Mesenchymal stem cell (in vitro differentiated cells and primary cell): ENCODE data around the gene AGXT.

ENCODE experiments used
- DNase-seq: peaks from one replicate; pipeline ENCODE4 v3.0.0-alpha.2; 2013
- H2AFZ ChIP-seq: one replicate; pipeline ENCODE4 v1.6.1; 2013; ENCODE audit warnings: low read depth, mild to moderate bottlenecking, control low read depth, inconsistent platforms, low read length, moderate library complexity
- H2AK5ac ChIP-seq: 2 replicates; pipeline ENCODE4 v1.6.1; 2013; ENCODE audit warnings: low read length, moderate library complexity, mild to moderate bottlenecking, inconsistent platforms; ENCODE audit not compliant: severe bottlenecking
- H2BK120ac ChIP-seq: one replicate; pipeline ENCODE4 v1.6.1; 2013; ENCODE audit warnings: low read depth, mild to moderate bottlenecking, inconsistent platforms, low read length, moderate library complexity
- H2BK12ac ChIP-seq, 2 experiments: one replicate each; pipeline ENCODE4 v1.6.1; 2013; ENCODE audit warnings: inconsistent platforms in 2 of 2, low read length in 2 of 2, mild to moderate bottlenecking in 2 of 2, moderate library complexity in 2 of 2, control low read depth in 1 of 2
- H2BK15ac ChIP-seq: one replicate; pipeline ENCODE4 v1.6.1; 2013; ENCODE audit warnings: mild to moderate bottlenecking, low read depth, inconsistent platforms; ENCODE audit not compliant: poor library complexity, severe bottlenecking
- H2BK5ac ChIP-seq: 2 replicates; pipeline ENCODE4 v1.6.1; 2013; ENCODE audit warnings: low read depth, mild to moderate bottlenecking, low read length, control low read depth, inconsistent platforms; ENCODE audit not compliant: poor library complexity, severe bottlenecking
- H3K14ac ChIP-seq, 2 experiments: one replicate each; pipeline ENCODE4 v1.6.1; 2013; ENCODE audit warnings: inconsistent platforms in 2 of 2, low read length in 2 of 2, control low read depth in 1 of 2, mild to moderate bottlenecking in 1 of 2, moderate library complexity in 1 of 2
- H3K18ac ChIP-seq, 2 experiments: one replicate each; pipeline ENCODE4 v1.6.1; 2013; ENCODE audit warnings: inconsistent platforms in 2 of 2, low read length in 2 of 2, control low read depth in 1 of 2, low read depth in 1 of 2, mild to moderate bottlenecking in 1 of 2
- H3K23ac ChIP-seq, 2 experiments: one replicate each; pipeline ENCODE4 v1.6.1; 2013; ENCODE audit warnings: inconsistent platforms in 2 of 2, low read length in 2 of 2, mild to moderate bottlenecking in 2 of 2, moderate library complexity in 2 of 2, control low read depth in 1 of 2
- H3K27ac ChIP-seq: 2 replicates; pipeline ENCODE4 v1.5.1; 2013; ENCODE audit warnings: mild to moderate bottlenecking, moderate library complexity, low read length, control low read depth, inconsistent platforms; ENCODE audit not compliant: poor library complexity, severe bottlenecking
- H3K27me3 ChIP-seq, 2 experiments: 2 replicates each; pipeline versions ENCODE4 v1.6.1 to v1.7.0; 2013; ENCODE audit warnings: low read length in 2 of 2, mild to moderate bottlenecking in 2 of 2, moderate library complexity in 2 of 2, control low read depth in 1 of 2, inconsistent platforms in 1 of 2; ENCODE audit not compliant: control insufficient read depth in 1 of 2, insufficient read depth in 1 of 2
- H3K36me3 ChIP-seq, 2 experiments: 2 replicates each; pipeline versions ENCODE4 v1.6.1 to v1.7.0; 2013; ENCODE audit warnings: low read length in 2 of 2, control low read depth in 1 of 2, inconsistent platforms in 1 of 2, low read depth in 1 of 2, mild to moderate bottlenecking in 1 of 2; ENCODE audit not compliant: insufficient read depth in 2 of 2, control insufficient read depth in 1 of 2
- H3K4ac ChIP-seq, 2 experiments: one replicate each; pipeline ENCODE4 v1.6.1; 2013; ENCODE audit warnings: inconsistent platforms in 2 of 2, low read length in 2 of 2, mild to moderate bottlenecking in 2 of 2, moderate library complexity in 2 of 2, control low read depth in 1 of 2, low read depth in 1 of 2
- H3K4me1 ChIP-seq: 2 replicates; pipeline ENCODE4 v1.6.1; 2013; ENCODE audit warnings: low read depth, low read length, control low read depth; ENCODE audit not compliant: control insufficient read depth, insufficient read depth
- H3K4me2 ChIP-seq: 2 replicates; pipeline ENCODE4 v1.6.1; 2013; ENCODE audit warnings: low read length, mild to moderate bottlenecking, inconsistent platforms; ENCODE audit not compliant: poor library complexity, severe bottlenecking
- H3K4me3 ChIP-seq, 2 experiments: 2 replicates each; pipeline versions ENCODE4 v1.5.1 to v1.7.0; 2013; ENCODE audit warnings: low read length in 2 of 2, mild to moderate bottlenecking in 2 of 2, control low read depth in 1 of 2, low read depth in 1 of 2; ENCODE audit not compliant: insufficient read depth in 1 of 2
- H3K79me1 ChIP-seq: replicated peaks from 2 replicates; pipeline ENCODE4 v1.6.1; 2013; ENCODE audit warnings: mild to moderate bottlenecking, control low read depth, low read length, inconsistent platforms; ENCODE audit not compliant: poor library complexity, severe bottlenecking
- H3K9ac ChIP-seq: 2 replicates; pipeline ENCODE4 v1.7.0; 2013; ENCODE audit warnings: mild to moderate bottlenecking, low read length, moderate library complexity
- H3K9me3 ChIP-seq: 2 replicates; pipeline ENCODE4 v1.7.0; 2013; ENCODE audit warnings: mild to moderate bottlenecking, low read length; ENCODE audit not compliant: control insufficient read depth
- H4K8ac ChIP-seq: one replicate; pipeline ENCODE4 v1.6.1; 2013; ENCODE audit warnings: inconsistent platforms, mild to moderate bottlenecking, low read length, moderate library complexity
- H4K91ac ChIP-seq: one replicate; pipeline ENCODE4 v1.6.1; 2013; ENCODE audit warnings: mild to moderate bottlenecking, low read length, inconsistent platforms
- WGBS: methylation state at CpG from one replicate; pipeline ENCODE4 v1.1.7; 2013; ENCODE audit warnings: mixed read lengths; 5-methylcytosine and 5-hydroxymethylcytosine counted together

The AGXT gene

DNA sequence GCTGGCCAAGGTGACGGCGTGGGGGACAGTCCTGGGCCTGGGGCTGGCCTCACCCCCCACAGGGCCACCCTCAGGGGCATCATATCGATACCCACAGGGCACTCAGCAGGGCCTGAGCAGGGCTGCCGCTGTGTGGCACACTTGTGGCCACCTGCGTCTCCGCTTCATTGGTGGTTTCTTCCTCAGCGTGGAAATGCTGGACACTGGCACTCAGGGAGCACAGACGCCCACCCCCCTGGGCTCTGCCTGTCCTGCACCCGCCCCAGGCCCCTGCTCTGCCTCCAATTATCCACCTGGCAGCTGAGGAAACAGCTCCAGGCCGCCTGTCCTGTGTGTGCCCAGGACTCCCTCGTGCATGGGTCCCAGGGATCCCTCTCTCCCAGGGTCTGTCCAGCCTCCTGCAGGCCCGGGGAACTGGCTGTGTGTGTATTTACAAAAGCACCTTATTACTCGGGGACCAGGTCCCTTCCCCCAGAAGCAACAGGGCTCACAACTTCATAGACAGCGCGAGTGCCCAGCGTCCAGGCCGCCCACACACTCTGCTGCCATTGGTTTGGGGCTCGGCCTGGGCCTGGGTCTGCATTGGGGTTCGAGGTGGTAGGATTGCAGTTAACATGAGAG, 50.6 kb downstream of the AGXT start:
- H3K79me1 ChIP-seq = no peaks in the 10 kb centered on the region
- no peak overlapping the region for H3K4ac ChIP-seq
- DNase-seq = no peak
- no peak overlapping the region for H2BK5ac ChIP-seq
- H4K91ac ChIP-seq = no peak overlapping the region
- H2AFZ ChIP-seq = no peak overlapping the region
- no peak overlapping the region for H2AK5ac ChIP-seq
- H3K18ac ChIP-seq = no peak overlapping the region
- H3K4me3 ChIP-seq = peak overlapping the region in 1 of 2 experiments; percentile 21
- H2BK12ac ChIP-seq = peak overlapping the region in 1 of 2 experiments; percentile 6
- H3K14ac ChIP-seq = no peak overlapping the region
- H3K9me3 ChIP-seq = no peaks in the 10 kb centered on the region
- no peak overlapping the region for H3K23ac ChIP-seq
- H3K27me3 ChIP-seq = peaks cover 0 to 24% of the 10 kb centered on the region in 2 experiments
- H2BK120ac ChIP-seq = no peak overlapping the region
- no peak overlapping the region for H3K9ac ChIP-seq
- H3K27ac ChIP-seq = no peak overlapping the region
- H3K4me1 ChIP-seq = peaks cover 48% of the 10 kb centered on the region
- H2BK15ac ChIP-seq = peak overlapping the region; percentile 12
- 85% methylated on average over 19 of the region's 19 CpGs for WGBS
- H3K36me3 ChIP-seq = no peaks in the 10 kb centered on the region
- H4K8ac ChIP-seq = no peak overlapping the region
- H3K4me2 ChIP-seq = no peak overlapping the region

- Histone ChIP-seq H3K14ac (no peak overlapping the region), H2BK15ac (no peak overlapping the region), H3K4me3 (no peak overlapping the region), H2AK5ac (no peak overlapping the region), H2BK120ac (no peak overlapping the region), H3K4ac (no peak overlapping the region), H2AFZ (no peak overlapping the region), H3K27ac (no peak overlapping the region), H3K18ac (no peak overlapping the region), H4K91ac (no peak overlapping the region), H3K9me3 (no peaks in the 10 kb centered on the region), H3K27me3 (peaks cover 0 to 18% of the 10 kb centered on the region in 2 experiments), H3K23ac (no peak overlapping the region), H3K79me1 (no peaks in the 10 kb centered on the region), H4K8ac (no peak overlapping the region), H2BK12ac (no peak overlapping the region), H3K4me2 (no peak overlapping the region), H3K36me3 (no peaks in the 10 kb centered on the region), H3K9ac (peak overlapping the region; percentile 83), H3K4me1 (peaks cover 44% of the 10 kb centered on the region), H2BK5ac (no peak overlapping the region)
- WGBS = 88% methylated on average over 31 of the region's 31 CpGs
- no peak for DNase-seq
Observed at GRCh38 chr2:240919786-240920782, 51.5 kb downstream of the AGXT start.

GRCh38 chr2:240920783-240921231, 52.2 kb downstream of the AGXT start:
- Histone ChIP-seq H3K4ac (no peak overlapping the region), H4K91ac (no peak overlapping the region), H3K9ac (peak overlapping the region; percentile 83), H3K18ac (peak overlapping the region in 1 of 2 experiments; percentile 41), H2AK5ac (no peak overlapping the region), H3K14ac (no peak overlapping the region), H4K8ac (no peak overlapping the region), H3K4me2 (no peak overlapping the region), H2AFZ (no peak overlapping the region), H2BK12ac (peak overlapping the region in 1 of 2 experiments; percentile 25), H3K9me3 (no peaks in the 10 kb centered on the region), H2BK120ac (no peak overlapping the region), H2BK15ac (no peak overlapping the region), H3K27ac (peak overlapping the region; percentile 10), H3K36me3 (no peaks in the 10 kb centered on the region), H3K4me1 (peaks cover 44% of the 10 kb centered on the region), H3K27me3 (peaks cover 0 to 11% of the 10 kb centered on the region in 2 experiments), H2BK5ac (no peak overlapping the region), H3K23ac (no peak overlapping the region), H3K79me1 (no peaks in the 10 kb centered on the region), H3K4me3 (no peak overlapping the region)
- 70% methylated on average over 4 of the region's 4 CpGs for WGBS
- DNase-seq = no peak
